ENCODE results near the gene CENPA.
"Not testable (repeated sequence)": the region's sequence is repeated elsewhere in the genome, so short reads cannot be mapped to it uniquely, and the experiment has no call there.

The CENPA gene

GRCh38 chr2:26792720-26793119 lies 6.9 kb downstream of the CENPA start:
- H3K9me3 ChIP-seq (ENCODE audit: insufficient read depth, low read length), result no peaks in the 10 kb centered on the region
- peaks cover 51% of the 10 kb centered on the region for H3K79me2 ChIP-seq (ENCODE audit: insufficient read depth, low read length)
- 0 out of 2 replicates have a peak, but pooled peaks cover 10% of the 10 kb centered on the region for H3F3A ChIP-seq (ENCODE audit: insufficient read depth)
- H3K4me2 ChIP-seq (ENCODE audit: low read depth, low read length, poor library complexity, severe bottlenecking), result no peak overlapping the region
- no peak overlapping the region for H3K9ac ChIP-seq (ENCODE audit: low read length)
- no peak overlapping the region for H3K4me3 ChIP-seq (ENCODE audit: insufficient read depth, low read length, poor library complexity, severe bottlenecking)
- H2AFZ ChIP-seq (ENCODE audit: low read depth, low read length, severe bottlenecking), result no peak overlapping the region
- no peak overlapping the region for H3K27ac ChIP-seq (ENCODE audit: low read depth, low read length)
- peaks cover 58% of the 10 kb centered on the region for H3K36me3 ChIP-seq (ENCODE audit: low read length)
- no peaks in the 10 kb centered on the region for H3K27me3 ChIP-seq (ENCODE audit: low read length)
- peaks cover 5% of the 10 kb centered on the region; the same call in 1 of the 2 replicates for H4K20me1 ChIP-seq (ENCODE audit: low read depth, low read length)
- TF ChIP-seq EZH2phosphoT487 (conservative IDR thresholded peaks at IDR 0.05; ENCODE audit: low read length) (no peak), CTCF (IDR thresholded peaks at IDR 0.05; ENCODE audit: insufficient read depth, low read length, poor library complexity, severe bottlenecking) (no peak)
- H3K9me2 ChIP-seq (replicated peaks; ENCODE audit: insufficient read depth, low read length), result no peaks in the 10 kb centered on the region

- H3K4me2 ChIP-seq (ENCODE audit: low read depth, low read length, poor library complexity, severe bottlenecking), result no peak overlapping the region
- H3K9me2 ChIP-seq (replicated peaks; ENCODE audit: insufficient read depth, low read length), result no peaks in the 10 kb centered on the region
- TF ChIP-seq EZH2phosphoT487 (conservative IDR thresholded peaks at IDR 0.05; ENCODE audit: low read length), result no peak
- TF ChIP-seq CTCF (IDR thresholded peaks at IDR 0.05; ENCODE audit: insufficient read depth, low read length, poor library complexity, severe bottlenecking), result no peak
- no peaks in the 10 kb centered on the region for H3K9me3 ChIP-seq (ENCODE audit: insufficient read depth, low read length)
- no peak overlapping the region for H3K9ac ChIP-seq (ENCODE audit: low read length)
- H3F3A ChIP-seq (ENCODE audit: insufficient read depth), result 0 out of 2 replicates have a peak, but pooled peaks cover 10% of the 10 kb centered on the region
- peaks cover 58% of the 10 kb centered on the region for H3K36me3 ChIP-seq (ENCODE audit: low read length)
- H3K27me3 ChIP-seq (ENCODE audit: low read length), result no peaks in the 10 kb centered on the region
- H3K4me3 ChIP-seq (ENCODE audit: insufficient read depth, low read length, poor library complexity, severe bottlenecking), result no peak overlapping the region
- no peak overlapping the region for H3K27ac ChIP-seq (ENCODE audit: low read depth, low read length)
- no peak overlapping the region for H2AFZ ChIP-seq (ENCODE audit: low read depth, low read length, severe bottlenecking)
- peaks cover 43% of the 10 kb centered on the region for H3K79me2 ChIP-seq (ENCODE audit: insufficient read depth, low read length)
- H4K20me1 ChIP-seq (ENCODE audit: low read depth, low read length), result peaks cover 5% of the 10 kb centered on the region; the same call in 1 of the 2 replicates
Measured at GRCh38 chr2:26793518-26793917, 7.7 kb downstream of the CENPA start.

- H3K36me3 ChIP-seq (ENCODE audit: low read length), result peaks cover 46% of the 10 kb centered on the region
Measured at GRCh38 chr2:26795135-26795534, 9.3 kb downstream of the CENPA start.

GRCh38 chr2:26801328-26801727 lies 15.5 kb downstream of the CENPA start:
- H3K27me3 ChIP-seq (ENCODE audit: low read length), result no peaks in the 10 kb centered on the region
- peaks cover 3% of the 10 kb centered on the region; the same call in 1 of the 2 replicates for H3F3A ChIP-seq (ENCODE audit: insufficient read depth)
- H3K27ac ChIP-seq (ENCODE audit: low read depth, low read length), result no peak overlapping the region
- no peak overlapping the region for H3K9ac ChIP-seq (ENCODE audit: low read length)
- peaks cover 8% of the 10 kb centered on the region; the same call in 1 of the 2 replicates for H3K36me3 ChIP-seq (ENCODE audit: low read length)
- no peaks in the 10 kb centered on the region for H3K9me2 ChIP-seq (replicated peaks; ENCODE audit: insufficient read depth, low read length)
- H3K79me2 ChIP-seq (ENCODE audit: insufficient read depth, low read length), result no peaks in the 10 kb centered on the region
- H3K4me2 ChIP-seq (ENCODE audit: low read depth, low read length, poor library complexity, severe bottlenecking), result no peak overlapping the region
- H4K20me1 ChIP-seq (ENCODE audit: low read depth, low read length), result no peaks in the 10 kb centered on the region
- no peak overlapping the region for H2AFZ ChIP-seq (ENCODE audit: low read depth, low read length, severe bottlenecking)
- H3K9me3 ChIP-seq (ENCODE audit: insufficient read depth, low read length), result no peaks in the 10 kb centered on the region
- no peak overlapping the region for H3K4me3 ChIP-seq (ENCODE audit: insufficient read depth, low read length, poor library complexity, severe bottlenecking)
- TF ChIP-seq EZH2phosphoT487 (conservative IDR thresholded peaks at IDR 0.05; ENCODE audit: low read length), result no peak
- no peak for TF ChIP-seq CTCF (IDR thresholded peaks at IDR 0.05; ENCODE audit: insufficient read depth, low read length, poor library complexity, severe bottlenecking)

More at GRCh38 chr2:26795135-26795534, 9.3 kb downstream of the CENPA start:
- H3K9me3 ChIP-seq (ENCODE audit: insufficient read depth, low read length); H4K20me1 ChIP-seq (ENCODE audit: low read depth, low read length); H2AFZ ChIP-seq (ENCODE audit: low read depth, low read length, severe bottlenecking); H3K27ac ChIP-seq (ENCODE audit: low read depth, low read length); H3K9me2 ChIP-seq (replicated peaks; ENCODE audit: insufficient read depth, low read length); H3K4me2 ChIP-seq (ENCODE audit: low read depth, low read length, poor library complexity, severe bottlenecking); H3K9ac ChIP-seq (ENCODE audit: low read length); H3K4me3 ChIP-seq (ENCODE audit: insufficient read depth, low read length, poor library complexity, severe bottlenecking); H3K27me3 ChIP-seq (ENCODE audit: low read length): not testable (repeated sequence)
- Histone ChIP-seq H3K79me2 (ENCODE audit: insufficient read depth, low read length) (peaks cover 27% of the 10 kb centered on the region), H3F3A (ENCODE audit: insufficient read depth) (0 out of 2 replicates have a peak, but pooled peaks cover 13% of the 10 kb centered on the region)

Data from SU-DHL-6 (cell line).